GM04504 (cell line): Measurements from ENCODE around the gene AIFM2.

ENCODE experiments used
- DNase-seq: peaks from one replicate; pipeline ENCODE4 v3.0.0-alpha.2; 2012; ENCODE audit warnings: low read depth

The AIFM2 gene

DNA sequence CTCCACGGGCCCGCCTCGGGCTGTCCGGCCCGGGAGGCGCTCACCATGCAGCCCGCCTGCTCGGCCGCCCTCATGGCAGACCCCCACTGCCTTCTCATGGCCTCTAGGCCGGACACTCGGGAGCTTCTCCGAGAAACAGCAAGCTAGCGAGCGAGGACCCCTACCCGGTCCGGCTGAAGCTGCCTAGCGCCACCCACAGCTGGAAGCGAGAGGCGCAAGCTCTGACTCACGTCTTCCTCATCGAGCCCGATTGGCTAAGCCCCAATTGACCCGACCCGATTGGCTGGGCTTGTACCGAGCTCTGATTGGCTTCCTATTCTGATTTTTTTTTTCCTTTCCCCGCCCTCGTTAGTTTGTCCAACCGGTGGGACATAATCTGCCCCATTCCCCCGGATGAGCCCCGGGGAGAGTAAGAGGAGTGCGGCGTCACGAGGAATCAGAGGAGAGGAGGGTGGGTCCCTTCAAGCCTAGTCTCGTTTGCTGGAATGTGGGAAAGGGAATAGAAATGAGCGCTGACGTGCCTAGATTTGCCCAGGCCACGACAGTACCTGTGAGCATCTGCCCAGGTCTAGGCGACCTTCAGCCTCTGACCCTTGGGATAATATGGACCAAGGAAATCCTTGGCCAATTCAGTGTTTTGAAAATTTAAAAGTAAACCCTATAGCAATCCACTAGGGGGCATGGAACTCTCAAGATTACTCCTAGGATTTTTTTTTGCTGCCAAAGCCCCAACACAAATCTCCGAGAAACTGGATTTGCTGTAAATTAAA, 14.0 kb upstream of the AIFM2 start, which contains the start of gene TYSND1:
Gene TYSND1, minus strand, starts transcription at position 212 of the 770 bp plus-strand sequence. Its CDS starts 114 bp downstream, at position 98.
- DNase-seq: peak; percentile 94

- DNase-seq: no peak
Observed at GRCh38 chr10:70145666-70146488, 13.3 kb upstream of the AIFM2 start.

- no peak for DNase-seq
Observed at GRCh38 chr10:70145166-70145665, 12.6 kb upstream of the AIFM2 start.

- no peak for DNase-seq
Observed at GRCh38 chr10:70144372-70145110, 11.9 kb upstream of the AIFM2 start.

- no peak for DNase-seq
Observed at GRCh38 chr10:70142555-70142954, 9.9 kb upstream of the AIFM2 start.

DNA sequence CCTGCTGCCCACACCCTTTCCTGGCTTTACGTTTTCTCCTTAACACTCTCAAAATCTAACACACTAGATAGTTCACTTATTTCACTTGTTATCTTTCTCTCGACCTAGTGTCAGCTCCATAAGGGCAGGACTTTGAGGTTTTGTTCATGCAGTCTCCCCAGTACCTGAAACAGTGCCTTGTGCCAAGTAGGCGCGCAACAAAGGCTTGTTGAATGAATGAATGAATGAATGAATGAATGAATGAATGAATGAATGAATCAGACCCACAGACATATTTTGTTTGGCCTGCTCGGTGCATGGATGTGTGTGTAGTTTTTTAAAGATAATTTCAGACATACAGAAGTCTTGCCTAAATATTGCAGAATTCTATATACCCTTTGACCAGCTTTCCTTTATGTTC, 7.7 kb upstream of the AIFM2 start:
- DNase-seq: no peak

GRCh38 chr10:70139997-70140250, 7.3 kb upstream of the AIFM2 start:
- DNase-seq: no peak

DNA sequence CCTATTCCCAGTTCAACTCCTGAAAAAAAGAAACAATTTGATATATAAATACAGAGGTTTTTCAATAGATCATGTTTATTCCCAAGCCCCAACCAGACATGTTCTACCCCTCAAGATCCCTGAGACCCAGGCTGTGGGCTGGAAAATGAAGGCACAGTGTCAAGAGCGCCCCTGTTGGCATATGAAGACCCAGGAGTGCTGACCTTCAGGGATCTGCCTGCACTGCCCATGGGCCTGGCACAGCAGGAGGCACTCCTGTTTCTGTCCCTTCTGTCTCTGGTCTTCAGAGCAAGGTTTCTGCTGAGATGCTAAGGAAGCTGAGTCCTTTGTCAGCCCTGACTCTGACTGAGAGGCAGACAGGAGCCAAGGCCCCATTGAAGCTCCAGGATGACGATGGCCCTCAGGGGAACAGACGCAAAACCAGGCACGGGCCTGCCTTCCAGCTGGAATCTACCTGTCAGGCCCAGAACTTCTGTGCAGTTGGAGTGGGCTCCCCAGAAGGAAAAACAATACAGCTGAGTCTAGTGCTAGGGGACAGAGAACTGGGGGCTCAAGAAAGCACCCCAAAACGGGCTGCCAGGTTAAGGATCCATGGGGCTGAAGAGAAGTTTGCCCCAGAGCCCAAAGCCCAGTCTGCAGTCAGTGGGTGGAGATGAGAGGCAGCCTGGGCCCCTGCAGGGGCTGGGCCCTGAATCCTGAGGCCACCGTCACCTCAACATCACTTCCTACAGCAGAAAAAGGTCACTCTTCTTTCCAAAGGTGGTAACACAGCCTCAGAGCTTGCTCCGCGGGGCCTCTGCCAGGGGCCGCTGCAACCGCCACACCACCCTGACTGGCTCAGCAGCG, 6.7 kb upstream of the AIFM2 start:
- DNase-seq: no peak

DNA sequence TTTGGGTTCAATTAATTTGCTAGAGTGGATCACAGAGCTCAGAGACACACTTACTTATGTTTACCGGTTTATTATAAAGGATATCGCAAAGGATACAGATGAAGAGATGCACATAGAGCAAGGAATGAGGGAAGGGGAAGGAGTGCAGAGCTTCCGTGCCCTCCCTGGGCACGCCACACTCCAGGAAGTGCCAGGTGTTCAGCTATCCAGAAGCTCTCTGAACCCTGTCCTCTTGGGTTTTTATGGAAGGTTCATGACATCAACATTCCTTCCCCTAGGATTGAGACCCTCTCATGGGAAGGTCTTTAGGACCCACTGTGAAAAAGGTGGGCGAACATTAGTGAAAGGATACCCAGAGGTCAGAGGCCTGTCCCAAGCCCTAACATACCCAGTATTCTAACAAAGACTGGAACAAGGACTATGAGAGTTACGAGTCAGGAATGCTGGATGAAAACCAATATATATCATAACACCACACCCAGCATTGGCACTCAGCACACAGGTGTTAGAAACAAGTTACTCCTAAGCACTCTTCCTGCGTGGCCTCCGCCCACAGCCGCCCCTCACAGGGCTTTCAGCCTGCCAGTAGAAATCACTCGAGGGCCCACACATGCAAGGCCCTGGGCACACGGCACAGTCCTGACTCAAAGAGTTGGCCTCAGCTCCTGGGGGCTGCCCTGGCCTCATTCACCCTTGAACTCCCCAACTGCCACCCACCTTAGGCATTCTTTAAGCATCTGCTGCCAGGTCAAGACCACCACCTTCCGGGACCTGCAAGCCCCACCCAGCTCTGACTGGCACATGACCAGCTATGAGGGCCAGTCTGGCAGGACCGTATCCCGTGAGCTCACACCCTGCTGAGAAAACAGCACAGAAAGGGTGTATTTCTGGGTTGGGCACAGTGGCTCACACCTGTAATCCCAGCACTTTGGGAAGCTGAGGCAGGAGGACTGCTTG, 5.6 kb upstream of the AIFM2 start:
- DNase-seq: no peak

- no peak for DNase-seq
Observed at GRCh38 chr10:70137135-70137534, 4.5 kb upstream of the AIFM2 start.

DNA sequence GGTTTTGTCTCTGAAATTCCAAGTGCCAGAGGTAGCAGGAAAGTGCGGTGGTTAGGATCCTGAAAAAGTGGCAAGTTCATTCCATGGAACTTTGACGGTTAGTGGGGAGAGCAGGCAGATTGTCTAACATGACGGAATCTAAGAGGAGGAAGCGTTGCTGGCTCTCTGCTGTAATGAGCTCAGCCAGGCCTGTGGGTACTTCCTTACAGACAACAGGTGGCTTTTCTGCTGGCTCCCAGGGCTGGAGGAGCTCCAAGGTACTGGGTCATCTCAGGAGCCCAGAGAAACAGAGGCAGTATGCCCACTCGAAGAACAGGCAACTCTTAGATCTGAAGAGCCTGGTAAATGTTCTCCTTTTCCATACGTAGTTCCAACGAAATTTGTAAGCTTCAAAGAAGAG, 3.1 kb upstream of the AIFM2 start:
- DNase-seq: no peak

DNA sequence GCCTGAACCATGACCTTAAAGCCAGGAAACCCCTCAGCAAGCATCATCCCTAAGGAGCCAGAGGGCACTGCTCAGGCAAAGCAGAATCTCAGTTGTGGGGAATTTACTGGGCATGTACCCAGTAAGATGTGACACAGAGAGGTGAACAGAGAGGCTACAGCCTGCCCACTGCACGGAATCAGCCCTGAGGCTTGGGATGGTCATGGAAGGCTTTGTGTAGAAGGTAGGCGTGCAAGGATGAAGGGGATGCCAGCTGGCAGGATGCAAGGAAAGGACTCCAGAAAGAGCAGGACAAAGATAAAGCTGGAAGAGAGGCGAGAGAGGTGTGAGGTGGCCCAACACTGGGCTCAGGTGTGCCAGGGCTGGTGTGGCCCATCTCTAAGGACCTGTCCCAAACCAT, 2.4 kb upstream of the AIFM2 start:
- no peak for DNase-seq

DNA sequence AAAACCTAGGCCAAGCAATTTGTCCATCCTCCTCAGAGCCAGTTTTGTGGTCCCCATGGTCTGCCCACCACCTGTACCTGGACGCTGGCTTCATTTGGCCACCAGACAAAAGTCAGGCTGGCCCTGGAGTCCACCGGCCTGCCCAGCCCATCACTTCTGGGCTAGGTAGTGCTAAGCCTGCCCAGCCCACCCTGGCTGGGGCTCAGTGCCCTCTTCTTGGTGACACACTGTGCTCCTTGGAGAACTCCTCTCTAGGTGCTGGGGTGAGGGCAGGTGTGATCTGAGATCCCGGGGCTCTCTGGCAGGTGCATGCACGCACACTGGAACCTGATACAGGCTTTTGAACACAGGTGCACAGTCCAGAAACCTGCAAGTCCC, 1.1 kb downstream of the AIFM2 start:
- DNase-seq: no peak

DNA sequence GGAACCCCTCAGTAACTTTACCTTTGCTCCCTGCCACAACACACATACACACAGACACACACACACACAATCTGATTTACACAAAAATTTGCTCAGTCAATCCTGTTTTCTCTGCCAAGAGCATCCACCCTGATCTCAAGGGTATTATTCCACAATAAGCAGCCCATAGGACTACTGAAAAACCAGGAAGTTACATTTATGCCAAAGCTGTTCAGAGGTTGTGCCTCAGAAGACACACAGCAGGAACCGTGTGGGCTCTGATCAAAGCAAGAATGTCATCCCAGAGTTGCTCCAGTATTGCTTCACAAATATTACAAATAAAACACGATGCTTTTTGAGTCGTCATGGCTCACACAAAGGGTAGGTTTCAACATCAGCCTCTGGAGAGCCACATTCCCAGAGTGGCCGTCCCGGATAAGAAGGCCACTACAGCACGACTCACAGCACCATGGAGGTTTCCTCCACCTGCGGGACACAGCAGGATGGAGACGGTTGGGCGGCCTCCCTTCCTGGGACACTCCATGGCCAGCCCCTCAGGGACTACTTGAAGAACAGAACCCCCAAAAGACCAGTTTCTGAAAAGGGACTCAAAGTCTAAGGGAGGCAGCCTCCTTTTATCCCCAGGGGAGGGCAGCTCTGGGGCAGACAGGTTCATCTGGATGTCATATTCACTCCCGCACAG, 1.6 kb downstream of the AIFM2 start:
- DNase-seq: peak; percentile 69

- no peak for DNase-seq
Observed at GRCh38 chr10:70126700-70127395, 5.8 kb downstream of the AIFM2 start.

GRCh38 chr10:70125918-70126552, 6.6 kb downstream of the AIFM2 start:
- no peak for DNase-seq

GRCh38 chr10:70124918-70125317, 7.7 kb downstream of the AIFM2 start:
- DNase-seq: no peak

DNA sequence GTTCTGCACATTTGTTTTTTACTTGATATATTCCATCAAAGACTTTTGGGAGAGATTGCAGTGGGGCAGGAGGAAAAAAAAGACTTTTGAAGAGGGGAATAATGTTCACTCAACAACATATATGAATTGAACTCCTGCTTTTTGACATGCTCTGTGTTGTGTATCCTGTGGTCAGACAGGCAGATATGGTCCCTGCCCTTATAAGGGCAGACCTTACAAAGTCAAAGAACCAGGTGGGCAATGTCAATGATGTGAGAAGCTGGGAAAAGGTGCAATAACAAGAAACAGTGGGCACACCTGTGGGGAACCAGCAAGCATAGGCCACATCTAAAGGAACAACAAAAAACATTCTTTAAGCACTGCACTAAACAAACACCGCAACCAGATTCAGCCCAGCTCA, 8.2 kb downstream of the AIFM2 start:
- DNase-seq: no peak

- DNase-seq: no peak
Observed at GRCh38 chr10:70123817-70124216, 8.8 kb downstream of the AIFM2 start.
